Left lobe of liver (tissue), 2 donors: ENCODE results near the gene TBC1D9. TPM values are rescaled to one million over a fixed set of nuclear protein-coding genes. Genes with fewer than 3 reads are reported as not detected.
A peak's percentile ranks its signal among the peaks of the same experiment; 100 is the strongest.

Experiments
- ATAC-seq: fragments of 200-7000 bp; cut with Tn5 transposase; one replicate; pipeline ENCODE4 v1.9.1; 2020; ENCODE audit warnings: mild to moderate bottlenecking, moderate library complexity
- DNase-seq: peaks from one replicate; pipeline ENCODE4 v3.0.0-alpha.2; 2020; ENCODE audit warnings: low spot score
- total RNA-seq: library from RNA; stranded (reverse); gene quantifications from one replicate; pipeline ENCODE4 v1.2.1, GENCODE V29; 2021
- donor health status: DM: no; HTN: no; CAD: no; lungs with moderate emphysema.
- donor health status: DM: no; HTN: yes; CAD: no.

Gene TBC1D9
- total RNA-seq, 1 donor from 2014 or later: 7.5 TPM

- DNase-seq (no peak), ATAC-seq (no peak)
These were observed 96.1 kb downstream of the TBC1D9 start for GRCh38 chr4:140659943-140660700.

- ATAC-seq (peak; percentile 21), DNase-seq (no peak)
These were observed 101.7 kb downstream of the TBC1D9 start for GRCh38 chr4:140654495-140654814.

- peak; percentile 93 for ATAC-seq
- DNase-seq: peak; percentile 47
These were observed 102.3 kb downstream of the TBC1D9 start for GRCh38 chr4:140653718-140654494.

GRCh38 chr4:140652601-140653000, 103.6 kb downstream of the TBC1D9 start:
- ATAC-seq: no peak
- DNase-seq: no peak

GRCh38 chr4:140648716-140649308, 107.4 kb downstream of the TBC1D9 start:
- no peak for ATAC-seq

GRCh38 chr4:140645614-140646412, 110.4 kb downstream of the TBC1D9 start:
- no peak for DNase-seq
- no peak for ATAC-seq

More at GRCh38 chr4:140648716-140649308, 107.4 kb downstream of the TBC1D9 start:
- no peak for DNase-seq

GRCh38 chr4:140645196-140645595, 111.0 kb downstream of the TBC1D9 start:
- no peak for ATAC-seq
- DNase-seq: no peak

GRCh38 chr4:140644470-140645185, 111.6 kb downstream of the TBC1D9 start:
- DNase-seq (no peak), ATAC-seq (no peak)

GRCh38 chr4:140643571-140644055, 112.6 kb downstream of the TBC1D9 start:
- DNase-seq (no peak), ATAC-seq (no peak)

GRCh38 chr4:140642674-140643437, 113.3 kb downstream of the TBC1D9 start:
- ATAC-seq (no peak), DNase-seq (no peak)

GRCh38 chr4:140641789-140642439, 114.3 kb downstream of the TBC1D9 start:
- peak; percentile 84 for ATAC-seq
- peak; percentile 84 for DNase-seq

GRCh38 chr4:140641105-140641555, 115.1 kb downstream of the TBC1D9 start:
- peak; percentile 64 for DNase-seq

GRCh38 chr4:140640150-140640748, 115.9 kb downstream of the TBC1D9 start:
- ATAC-seq (no peak), DNase-seq (no peak)

More at GRCh38 chr4:140641105-140641555, 115.1 kb downstream of the TBC1D9 start:
- ATAC-seq: peak; percentile 71

- DNase-seq (no peak), ATAC-seq (no peak)
These were observed 117.1 kb downstream of the TBC1D9 start for GRCh38 chr4:140639066-140639465.

GRCh38 chr4:140637836-140638235, 118.3 kb downstream of the TBC1D9 start:
- ATAC-seq (peak; percentile 19), DNase-seq (no peak)

- ATAC-seq (peak; percentile 56), DNase-seq (peak; percentile 48)
These were observed 120.6 kb downstream of the TBC1D9 start for GRCh38 chr4:140635606-140636005.

- peak; percentile 25 for ATAC-seq
These were observed 122.2 kb downstream of the TBC1D9 start for GRCh38 chr4:140633951-140634350.

GRCh38 chr4:140633124-140633523, 123.1 kb downstream of the TBC1D9 start:
- DNase-seq (no peak), ATAC-seq (no peak)

More at GRCh38 chr4:140633951-140634350, 122.2 kb downstream of the TBC1D9 start:
- no peak for DNase-seq
